ENCODE results near the gene TMTC4.

- TF ChIP-seq ZNF8 (CRISPR knock-in tag; IDR thresholded peaks at IDR 0.05) (no peak), ZC3H10 (CRISPR knock-in tag; IDR thresholded peaks at IDR 0.05) (no peak), ZNF565 (CRISPR knock-in tag; conservative IDR thresholded peaks at IDR 0.05; ENCODE audit: low read depth) (no peak), ZFP3 (CRISPR knock-in tag; IDR thresholded peaks at IDR 0.05) (no peak), ZFP30 (CRISPR knock-in tag; IDR thresholded peaks at IDR 0.05) (no peak)
Observed at GRCh38 chr13:100714478-100714877, 39.9 kb upstream of the TMTC4 start.
